Right lobe of liver (tissue), 6 donors: ENCODE data around the gene MAP7D3. TPM values are rescaled to one million over a fixed set of nuclear protein-coding genes. Genes with fewer than 3 reads are reported as not detected.

Experiments
- ATAC-seq, 4 donors: fragments of 200-7000 bp; cut with Tn5 transposase; one replicate each; pipeline ENCODE4 v1.9.1; 2020; ENCODE audit warnings: mild to moderate bottlenecking in 4 of 4, moderate library complexity in 4 of 4
- DNase-seq, 3 donors: peaks; one replicate each; pipeline ENCODE4 v3.0.0-alpha.2; 2020
- H3K27ac ChIP-seq, 3 donors: fragments of 200-600 bp; one replicate each; pipeline ENCODE4 v1.8.0; 2022
- H3K27me3 ChIP-seq, 2 donors: fragments of 200-600 bp; one replicate each; pipeline ENCODE4 v1.8.0; 2022
- H3K36me3 ChIP-seq, 4 donors: fragments of 200-600 bp; sonication (generic) in 1 of 4; one replicate each; pipeline versions ENCODE4 v1.5.1 to v1.8.0; 2017 to 2022; ENCODE audit warnings: control low read depth in 1 of 4
- H3K4me1 ChIP-seq, 4 donors: fragments of 200-600 bp; sonication (generic) in 1 of 4; one replicate each; pipeline versions ENCODE4 v1.5.1 to v1.8.0; 2017 to 2022; ENCODE audit warnings: control low read depth in 1 of 4
- H3K4me3 ChIP-seq, 3 donors: fragments of 200-600 bp; one replicate each; pipeline ENCODE4 v1.8.0; 2022
- H3K9me3 ChIP-seq, 4 donors: fragments of 200-600 bp; sonication (generic) in 1 of 4; one replicate each; pipeline versions ENCODE4 v1.5.1 to v1.8.0; 2017 to 2022; ENCODE audit warnings: control low read depth in 1 of 4
- POLR2A ChIP-seq: fragments of 450-650 bp; IDR thresholded peaks from one replicate; pipeline ENCODE4 v1.6.1; 2017; ENCODE audit warnings: antibody characterized with exemption, mild to moderate bottlenecking
- WGBS: methylation state at CpG from one replicate; pipeline ENCODE4 v1.1.6; 2018; ENCODE audit warnings: low coverage, low lambda C conversion rate; ENCODE audit not compliant: insufficient coverage; ENCODE audit errors: missing lambda C conversion rate; 5-methylcytosine and 5-hydroxymethylcytosine counted together
- intact Hi-C, 2 donors: fragments of 100-400 bp; cut with DNase I; formaldehyde crosslinking; loops; one replicate each; pipeline versions ENCODE4 v1.11.2 to v1.14.1; 2022
- total RNA-seq, 6 experiments: library from RNA; depleted of rRNA in 2 of 6; stranded (reverse); fragments of >200 nt in 2 of 6; fragmentation: NEBNext Ultra II Directional in 3 of 6; extraction: Animal tissue kit (Norgen Biotek cat#: 25700) in 3 of 6; gene quantifications; one replicate each; pipeline versions ENCODE4 v1.1.0 to v1.2.4, GENCODE V29; 2016 to 2023
- TF ChIP-seq, protein P1 (sequence below), 4 donors: fragments of 200-600 bp in 3 of 4; fragments of 450-650 bp in 1 of 4; IDR thresholded peaks; one replicate each; pipeline versions ENCODE4 v1.5.1 to v1.8.0; 2016 to 2022; ENCODE audit warnings: antibody characterized with exemption in 4 of 4, mild to moderate bottlenecking in 2 of 4
- donor health status: DM: no; HTN: yes; CAD: no.
- donor health status: DM: no; HTN: no; CAD: no.
- donor health status: DM: no; HTN: no; CAD: no.
- donor health status: DM: no; HTN: yes; CAD: no.
- donor health status: DM: no; HTN: yes; CAD: no.

Gene MAP7D3
- total RNA-seq, 6 experiments from 2014 or later = 2.4 to 5.4 (median 4.1) TPM

DNA sequence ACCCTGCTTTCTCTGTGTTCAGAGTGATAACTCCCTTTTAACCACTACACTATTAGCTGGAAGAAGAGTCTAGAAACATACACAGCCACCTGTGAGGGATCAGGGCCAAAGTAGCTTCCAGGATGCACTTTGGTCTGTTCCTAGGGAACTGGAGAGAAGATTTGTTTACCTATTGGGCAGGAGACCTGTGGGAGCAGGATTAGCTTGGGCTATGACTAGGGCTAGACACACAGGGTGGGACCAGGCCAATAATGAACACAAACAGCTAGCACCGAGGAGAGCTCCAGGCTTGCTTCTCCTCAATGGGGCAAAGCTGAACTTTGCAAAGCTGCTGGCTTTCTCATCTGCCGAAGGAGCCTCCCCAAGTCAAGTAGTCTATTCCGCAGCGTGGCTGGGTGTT, 24.4 kb upstream of the MAP7D3 start:
- peak; percentile 28 to 78 (median 65) for DNase-seq
- Histone ChIP-seq H3K4me3 (no peak overlapping the region), H3K27me3 (no peaks in the 10 kb centered on the region), H3K4me1 (peaks cover 0 to 24% (median 5%) of the 10 kb centered on the region in 4 donors), H3K9me3 (no peaks in the 10 kb centered on the region), H3K36me3 (no peaks in the 10 kb centered on the region), H3K27ac (peak overlapping the region in 2 of 3 donors; percentile 62 to 75)
- ATAC-seq = peak; percentile 92 to 94 (median 93)
- no CpG with 5 or more reads among the region's 4 CpGs for whole genome bisulfite sequencing
- intact Hi-C loops = no loop called here
- TF ChIP-seq, protein P1, sequence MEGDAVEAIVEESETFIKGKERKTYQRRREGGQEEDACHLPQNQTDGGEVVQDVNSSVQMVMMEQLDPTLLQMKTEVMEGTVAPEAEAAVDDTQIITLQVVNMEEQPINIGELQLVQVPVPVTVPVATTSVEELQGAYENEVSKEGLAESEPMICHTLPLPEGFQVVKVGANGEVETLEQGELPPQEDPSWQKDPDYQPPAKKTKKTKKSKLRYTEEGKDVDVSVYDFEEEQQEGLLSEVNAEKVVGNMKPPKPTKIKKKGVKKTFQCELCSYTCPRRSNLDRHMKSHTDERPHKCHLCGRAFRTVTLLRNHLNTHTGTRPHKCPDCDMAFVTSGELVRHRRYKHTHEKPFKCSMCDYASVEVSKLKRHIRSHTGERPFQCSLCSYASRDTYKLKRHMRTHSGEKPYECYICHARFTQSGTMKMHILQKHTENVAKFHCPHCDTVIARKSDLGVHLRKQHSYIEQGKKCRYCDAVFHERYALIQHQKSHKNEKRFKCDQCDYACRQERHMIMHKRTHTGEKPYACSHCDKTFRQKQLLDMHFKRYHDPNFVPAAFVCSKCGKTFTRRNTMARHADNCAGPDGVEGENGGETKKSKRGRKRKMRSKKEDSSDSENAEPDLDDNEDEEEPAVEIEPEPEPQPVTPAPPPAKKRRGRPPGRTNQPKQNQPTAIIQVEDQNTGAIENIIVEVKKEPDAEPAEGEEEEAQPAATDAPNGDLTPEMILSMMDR (IDR thresholded peaks at IDR 0.05) = no peak
- no peak for TF ChIP-seq POLR2A

DNA sequence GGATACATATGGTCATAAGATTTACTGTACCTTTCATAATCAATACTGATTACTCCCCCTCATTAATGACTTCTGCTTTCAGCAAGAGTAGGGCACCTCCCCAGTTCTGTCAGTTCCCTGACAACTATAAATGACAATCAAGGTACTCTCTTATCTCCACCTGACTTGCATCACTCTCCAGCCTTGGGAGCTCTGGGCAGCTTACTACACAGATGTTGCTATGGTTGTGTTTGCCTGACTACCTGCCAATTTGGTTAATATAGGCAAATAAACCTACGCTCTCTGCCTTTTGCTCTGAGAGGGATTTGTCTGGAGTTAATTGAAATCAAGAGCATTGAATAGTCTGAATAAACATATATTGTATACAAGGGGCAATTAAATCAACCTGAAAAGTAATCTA, 22.8 kb upstream of the MAP7D3 start:
- Histone ChIP-seq H3K9me3 (no peaks in the 10 kb centered on the region), H3K4me1 (peaks cover 0 to 24% (median 5%) of the 10 kb centered on the region in 4 donors), H3K27ac (peak overlapping the region in 1 of 3 donors; percentile 75), H3K4me3 (no peak overlapping the region), H3K36me3 (no peaks in the 10 kb centered on the region), H3K27me3 (no peaks in the 10 kb centered on the region)
- 8% methylated on average over 1 of the region's 1 CpG for WGBS
- ATAC-seq (peak; percentile 73 to 89 (median 77)), DNase-seq (peak in 2 of 3 donors; percentile 28 to 65)
- intact Hi-C loops = no loop called here
- TF ChIP-seq POLR2A = no peak
- TF ChIP-seq, protein P1 (IDR thresholded peaks at IDR 0.05) = no peak

DNA sequence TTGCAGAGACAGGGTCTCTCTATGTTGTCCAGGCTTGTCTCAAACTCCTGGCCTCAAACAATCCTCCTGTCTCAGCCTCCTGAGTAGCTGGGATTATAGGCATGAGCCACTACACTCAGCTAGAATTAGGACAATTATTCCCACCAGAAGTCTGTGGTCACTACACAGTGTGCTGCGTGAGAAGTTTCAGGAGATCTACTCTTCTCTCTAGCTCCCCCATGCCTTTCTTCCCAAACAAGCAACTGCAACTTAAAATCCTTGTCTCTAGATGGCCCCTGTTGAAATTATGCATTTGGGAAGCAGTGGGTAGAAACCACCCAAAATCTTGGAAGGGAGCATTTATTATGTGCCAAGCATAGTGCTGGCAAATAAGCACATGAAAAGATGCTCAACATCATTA, 21.1 kb upstream of the MAP7D3 start:
- ATAC-seq (no peak), DNase-seq (no peak)
- H3K4me3 ChIP-seq = no peak overlapping the region
- no peaks in the 10 kb centered on the region for H3K27me3 ChIP-seq
- no peaks in the 10 kb centered on the region for H3K9me3 ChIP-seq
- TF ChIP-seq, protein P1 (IDR thresholded peaks at IDR 0.05) = peak in 1 of 4 donors; percentile 10
- no peak for TF ChIP-seq POLR2A
- intact Hi-C loops = no loop called here
- no peaks in the 10 kb centered on the region for H3K36me3 ChIP-seq
- peaks cover 0 to 24% (median 5%) of the 10 kb centered on the region in 4 donors for H3K4me1 ChIP-seq
- no peak overlapping the region for H3K27ac ChIP-seq
- 33% methylated on average over 1 of the region's 1 CpG for WGBS

DNA sequence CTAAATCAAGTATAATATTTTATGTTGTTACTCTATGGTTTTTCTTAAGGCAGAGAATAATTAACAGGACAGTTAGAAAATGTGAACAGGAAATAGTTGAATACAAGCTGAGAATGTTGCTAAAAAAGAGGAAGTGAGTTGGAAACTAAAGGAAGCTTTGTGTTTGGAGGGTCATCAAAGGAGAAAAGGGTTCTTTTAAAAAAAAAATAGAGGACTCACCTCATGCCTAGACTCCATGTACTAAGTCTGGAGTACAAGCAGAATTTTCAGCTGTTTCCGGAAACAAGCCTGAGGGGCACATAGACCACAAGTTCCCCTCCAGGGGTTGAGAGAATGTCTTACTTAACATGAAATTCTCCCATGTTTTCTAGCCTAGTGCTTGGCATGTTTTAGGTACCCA, 20.1 kb upstream of the MAP7D3 start:
- DNase-seq = no peak
- Histone ChIP-seq H3K27ac (no peak overlapping the region), H3K9me3 (no peaks in the 10 kb centered on the region), H3K4me1 (peaks cover 0 to 24% (median 5%) of the 10 kb centered on the region in 4 donors), H3K36me3 (no peaks in the 10 kb centered on the region), H3K4me3 (no peak overlapping the region), H3K27me3 (no peaks in the 10 kb centered on the region)
- 50% methylated on average over 1 of the region's 1 CpG for WGBS
- intact Hi-C loops = no loop called here
- TF ChIP-seq POLR2A = no peak
- TF ChIP-seq, protein P1 (IDR thresholded peaks at IDR 0.05) = no peak
- no peak for ATAC-seq

DNA sequence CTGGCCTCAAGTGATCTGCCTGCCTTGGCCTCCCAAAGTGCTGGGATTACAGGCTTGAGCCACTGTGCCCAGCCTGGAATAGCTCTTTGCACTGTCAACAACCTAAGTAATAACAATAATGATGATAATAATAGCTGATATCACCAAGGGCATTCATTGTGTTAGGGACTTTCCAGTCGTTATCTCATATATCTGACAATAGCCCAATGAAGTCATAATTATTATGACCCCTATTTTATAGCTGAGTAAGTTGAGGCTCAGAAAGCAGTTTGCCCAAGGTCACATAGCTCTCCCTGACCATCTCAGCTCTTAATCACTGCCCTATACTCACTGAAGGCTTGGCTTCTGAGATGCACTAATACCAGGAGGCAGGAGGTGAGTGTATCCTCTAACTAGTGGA, 18.7 kb upstream of the MAP7D3 start:
- no peak for ATAC-seq
- Histone ChIP-seq H3K4me1 (peaks cover 0 to 12% (median 3%) of the 10 kb centered on the region in 4 donors), H3K27me3 (no peaks in the 10 kb centered on the region), H3K36me3 (no peaks in the 10 kb centered on the region), H3K4me3 (no peak overlapping the region), H3K9me3 (no peaks in the 10 kb centered on the region), H3K27ac (no peak overlapping the region)
- 38% methylated on average over 1 of the region's 1 CpG for WGBS
- no peak for DNase-seq
- intact Hi-C loops = no loop called here
- TF ChIP-seq, protein P1 (IDR thresholded peaks at IDR 0.05) = no peak
- no peak for TF ChIP-seq POLR2A
